ENCODE data around the gene PLPP1. TPM values are rescaled to one million over a fixed set of nuclear protein-coding genes. Genes with fewer than 3 reads are reported as not detected.
A peak's percentile ranks its signal among the peaks of the same experiment; 100 is the strongest.
"Not testable (repeated sequence)": the region's sequence is repeated elsewhere in the genome, so short reads cannot be mapped to it uniquely, and the experiment has no call there.

PLPP1 gene
- total and polyA plus RNA-seq, 4 donors: 51.9 to 129 (median 60.7) TPM

- ATAC-seq (ENCODE audit: insufficient read depth, low FRiP score) (no peak), DNase-seq (no peak)
- Histone ChIP-seq H3K4me3 (no peak overlapping the region), H3K27me3 (ENCODE audit: control insufficient read depth in 3 of 3, insufficient read depth in 3 of 3, low read length in 2 of 3) (no peaks in the 10 kb centered on the region), H3K9ac (ENCODE audit: insufficient read depth in 1 of 2, low read length in 2 of 2) (no peak overlapping the region), H3K4me1 (ENCODE audit: control insufficient read depth in 5 of 5, insufficient read depth in 5 of 5, low read length in 5 of 5) (peaks cover 0 to 6% (median under 1%) of the 10 kb centered on the region in 5 donors), H3K9me3 (ENCODE audit: control insufficient read depth in 4 of 4, insufficient read depth in 3 of 4, low read length in 3 of 4) (no peaks in the 10 kb centered on the region), H3K27ac (ENCODE audit: low read depth in 1 of 2, low read length in 1 of 2) (no peak overlapping the region), H3K36me3 (ENCODE audit: control insufficient read depth in 4 of 4, insufficient read depth in 4 of 4, low read length in 4 of 4) (no peaks in the 10 kb centered on the region)
- TF ChIP-seq, protein P1, sequence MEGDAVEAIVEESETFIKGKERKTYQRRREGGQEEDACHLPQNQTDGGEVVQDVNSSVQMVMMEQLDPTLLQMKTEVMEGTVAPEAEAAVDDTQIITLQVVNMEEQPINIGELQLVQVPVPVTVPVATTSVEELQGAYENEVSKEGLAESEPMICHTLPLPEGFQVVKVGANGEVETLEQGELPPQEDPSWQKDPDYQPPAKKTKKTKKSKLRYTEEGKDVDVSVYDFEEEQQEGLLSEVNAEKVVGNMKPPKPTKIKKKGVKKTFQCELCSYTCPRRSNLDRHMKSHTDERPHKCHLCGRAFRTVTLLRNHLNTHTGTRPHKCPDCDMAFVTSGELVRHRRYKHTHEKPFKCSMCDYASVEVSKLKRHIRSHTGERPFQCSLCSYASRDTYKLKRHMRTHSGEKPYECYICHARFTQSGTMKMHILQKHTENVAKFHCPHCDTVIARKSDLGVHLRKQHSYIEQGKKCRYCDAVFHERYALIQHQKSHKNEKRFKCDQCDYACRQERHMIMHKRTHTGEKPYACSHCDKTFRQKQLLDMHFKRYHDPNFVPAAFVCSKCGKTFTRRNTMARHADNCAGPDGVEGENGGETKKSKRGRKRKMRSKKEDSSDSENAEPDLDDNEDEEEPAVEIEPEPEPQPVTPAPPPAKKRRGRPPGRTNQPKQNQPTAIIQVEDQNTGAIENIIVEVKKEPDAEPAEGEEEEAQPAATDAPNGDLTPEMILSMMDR (IDR thresholded peaks at IDR 0.05; ENCODE audit: control extremely low read depth, extremely low read depth): no peak
- WGBS, 2 donors: 7 to 9% methylated on average over 2 of the region's 2 CpGs
Observed at GRCh38 chr5:55540525-55540924, 5.8 kb upstream of the PLPP1 start.

DNA sequence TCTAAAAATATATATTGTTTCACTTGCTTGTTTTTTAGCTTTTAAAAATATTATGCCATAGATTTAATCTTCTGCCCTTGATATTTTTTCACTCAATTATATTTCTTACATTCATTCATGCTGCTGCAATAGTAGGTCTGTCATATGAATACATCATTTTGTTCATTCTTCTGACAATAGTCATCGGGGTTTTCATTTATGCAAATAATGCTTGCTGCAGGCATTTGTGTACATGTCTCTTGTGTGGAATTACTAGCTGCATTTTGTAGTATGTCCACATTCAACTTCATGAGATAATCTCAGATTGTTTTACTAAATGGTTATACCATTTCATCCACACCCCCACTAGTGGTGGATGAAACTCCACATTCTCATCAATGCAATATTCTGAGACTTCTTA lies 5.3 kb upstream of the PLPP1 start:
- no peaks in the 10 kb centered on the region for H3K9me3 ChIP-seq (ENCODE audit: control insufficient read depth in 4 of 4, insufficient read depth in 3 of 4, low read length in 3 of 4)
- H3K4me3 ChIP-seq: no peak overlapping the region
- no peak overlapping the region for H3K9ac ChIP-seq (ENCODE audit: insufficient read depth in 1 of 2, low read length in 2 of 2)
- WGBS, 2 donors: 86 to 89% methylated on average over 1 of the region's 1 CpG
- ATAC-seq (ENCODE audit: insufficient read depth, low FRiP score) (no peak), DNase-seq (no peak)
- H3K36me3 ChIP-seq (ENCODE audit: control insufficient read depth in 4 of 4, insufficient read depth in 4 of 4, low read length in 4 of 4): no peaks in the 10 kb centered on the region
- H3K27ac ChIP-seq (ENCODE audit: low read depth in 1 of 2, low read length in 1 of 2): no peak overlapping the region
- H3K4me1 ChIP-seq (ENCODE audit: control insufficient read depth in 5 of 5, insufficient read depth in 5 of 5, low read length in 5 of 5): peaks cover 0 to 11% (median 2%) of the 10 kb centered on the region in 5 donors
- no peaks in the 10 kb centered on the region for H3K27me3 ChIP-seq (ENCODE audit: control insufficient read depth in 3 of 3, insufficient read depth in 3 of 3, low read length in 2 of 3)
- TF ChIP-seq, protein P1 (IDR thresholded peaks at IDR 0.05; ENCODE audit: control extremely low read depth, extremely low read depth): no peak

DNA sequence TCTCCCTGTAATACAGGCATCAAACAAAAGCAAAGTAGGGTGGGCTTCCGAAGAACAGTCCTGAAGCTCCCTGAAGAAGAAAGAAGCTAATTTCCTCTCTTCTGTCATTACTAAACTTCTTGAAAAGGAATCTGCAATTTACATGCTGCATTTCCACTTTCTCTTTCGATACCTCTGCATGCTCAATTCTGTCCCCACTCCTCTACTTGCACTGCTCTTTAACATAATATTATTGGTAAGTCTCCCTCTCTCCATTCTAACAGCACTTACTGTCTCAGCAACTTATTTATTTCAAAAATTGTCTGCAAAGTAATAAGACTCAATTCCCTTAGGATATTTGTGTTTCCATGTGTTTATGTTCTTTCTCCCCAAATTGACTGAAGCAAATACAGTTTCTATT lies 3.9 kb upstream of the PLPP1 start:
- Histone ChIP-seq H3K27ac (ENCODE audit: low read depth in 1 of 2, low read length in 1 of 2) (no peak overlapping the region), H3K36me3 (ENCODE audit: control insufficient read depth in 4 of 4, insufficient read depth in 4 of 4, low read length in 4 of 4) (no peaks in the 10 kb centered on the region), H3K9ac (ENCODE audit: insufficient read depth in 1 of 2, low read length in 2 of 2) (peak overlapping the region in 1 of 2 donors; percentile 23), H3K4me1 (ENCODE audit: control insufficient read depth in 5 of 5, insufficient read depth in 5 of 5, low read length in 5 of 5) (peaks cover 0 to 11% (median 2%) of the 10 kb centered on the region in 5 donors), H3K4me3 (no peak overlapping the region), H3K9me3 (ENCODE audit: control insufficient read depth in 4 of 4, insufficient read depth in 3 of 4, low read length in 3 of 4) (no peaks in the 10 kb centered on the region), H3K27me3 (ENCODE audit: control insufficient read depth in 3 of 3, insufficient read depth in 3 of 3, low read length in 2 of 3) (no peaks in the 10 kb centered on the region)
- TF ChIP-seq, protein P1 (IDR thresholded peaks at IDR 0.05; ENCODE audit: control extremely low read depth, extremely low read depth): no peak
- DNase-seq (peak in 1 of 3 donors; percentile 45), ATAC-seq (ENCODE audit: insufficient read depth, low FRiP score) (no peak)
- WGBS, 2 donors: 27 to 28% methylated on average over 2 of the region's 2 CpGs

DNA sequence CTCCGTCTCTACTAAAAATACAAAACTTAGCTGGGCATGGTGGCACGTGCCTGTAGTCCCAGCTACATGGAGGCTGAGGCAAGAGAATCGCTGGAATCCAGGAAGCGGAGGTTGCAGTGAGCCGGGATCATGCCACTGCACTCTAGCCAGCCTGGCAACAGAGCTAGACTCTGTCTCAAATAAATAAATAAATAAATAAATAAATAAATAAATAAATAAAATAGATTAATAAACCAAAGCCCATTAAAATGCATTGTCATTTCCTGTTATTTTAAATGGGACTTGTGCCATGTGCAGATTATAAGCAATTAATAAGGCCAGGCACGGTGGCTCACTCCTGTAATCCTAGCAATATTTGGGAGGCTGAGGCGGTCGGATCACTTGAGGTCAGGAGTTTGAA lies 2.6 kb upstream of the PLPP1 start:
- H3K36me3 ChIP-seq (ENCODE audit: control insufficient read depth in 4 of 4, insufficient read depth in 4 of 4, low read length in 4 of 4); H3K9me3 ChIP-seq (ENCODE audit: control insufficient read depth in 4 of 4, insufficient read depth in 3 of 4, low read length in 3 of 4); DNase-seq; H3K27me3 ChIP-seq (ENCODE audit: control insufficient read depth in 3 of 3, insufficient read depth in 3 of 3, low read length in 2 of 3); H3K4me3 ChIP-seq; H3K27ac ChIP-seq (ENCODE audit: low read depth in 1 of 2, low read length in 1 of 2); H3K9ac ChIP-seq (ENCODE audit: insufficient read depth in 1 of 2, low read length in 2 of 2); ATAC-seq (ENCODE audit: insufficient read depth, low FRiP score): not testable (repeated sequence)
- 93 to 95% methylated on average over 8 of the region's 8 CpGs for WGBS, 2 donors
- H3K4me1 ChIP-seq (ENCODE audit: control insufficient read depth in 5 of 5, insufficient read depth in 5 of 5, low read length in 5 of 5): peaks cover 0 to 21% (median 5%) of the 10 kb centered on the region in 5 donors

All from lung (tissue), 12 donors.